HEK293T (cell line): ENCODE data around the gene RRN3.
"Not testable (repeated sequence)": the region's sequence is repeated elsewhere in the genome, so short reads cannot be mapped to it uniquely, and the experiment has no call there.

Source experiments
- CTCF ChIA-PET: fragments of 350-600 bp; formaldehyde crosslinking; extraction: SDS; loops from one replicate; lab custom pipeline; 2021; ENCODE audit warnings: antibody characterized with exemption, inconsistent platforms; lab: Yijun Ruan, JAX
- POLR2A ChIA-PET: fragments of 350-600 bp; formaldehyde crosslinking; extraction: SDS; loops from one replicate; lab custom pipeline; 2020; ENCODE audit warnings: antibody characterized with exemption, inconsistent platforms; lab: Yijun Ruan, JAX
- DNase-seq: peaks from one replicate; pipeline ENCODE4 v3.0.0; 2012; ENCODE audit warnings: mixed read lengths; ENCODE audit errors: extremely low spot score
- PKNOX1 ChIP-seq: fragments of 450-650 bp; IDR thresholded peaks from 2 replicates; pipeline ENCODE4 v1.6.1; 2016

RRN3 gene

GRCh38 chr16:15025234-15025951, 68.7 kb downstream of the RRN3 start:
- DNase-seq, POLR2A ChIA-PET, CTCF ChIA-PET: not testable (repeated sequence)

GRCh38 chr16:15024858-15025199, 69.2 kb downstream of the RRN3 start:
- CTCF ChIA-PET, DNase-seq, POLR2A ChIA-PET: not testable (repeated sequence)

GRCh38 chr16:15023381-15024077, 70.5 kb downstream of the RRN3 start:
- DNase-seq, CTCF ChIA-PET, POLR2A ChIA-PET: not testable (repeated sequence)

- TF ChIP-seq PKNOX1 = peak; percentile 81
- CTCF ChIA-PET = interaction anchor here (0.6 kb wide), 1 partner anchor 34 kb away, joined by 3 read pairs; no protein-coding TSS in a partner anchor
- POLR2A ChIA-PET = not testable (repeated sequence)
- peak; percentile 49 for DNase-seq
Observed at GRCh38 chr16:15022194-15022593, 71.9 kb downstream of the RRN3 start.

GRCh38 chr16:15021429-15021828, 72.6 kb downstream of the RRN3 start:
- CTCF ChIA-PET, POLR2A ChIA-PET, DNase-seq: not testable (repeated sequence)

- DNase-seq = not testable (repeated sequence)
Observed at GRCh38 chr16:15016951-15017580, 77.0 kb downstream of the RRN3 start.

GRCh38 chr16:15016354-15016753, 77.7 kb downstream of the RRN3 start:
- POLR2A ChIA-PET, CTCF ChIA-PET, DNase-seq: not testable (repeated sequence)

More at GRCh38 chr16:15016951-15017580, 77.0 kb downstream of the RRN3 start:
- POLR2A ChIA-PET, CTCF ChIA-PET: not testable (repeated sequence)

- CTCF ChIA-PET, POLR2A ChIA-PET, DNase-seq: not testable (repeated sequence)
Observed at GRCh38 chr16:15015671-15016070, 78.4 kb downstream of the RRN3 start.

- CTCF ChIA-PET, DNase-seq, POLR2A ChIA-PET: not testable (repeated sequence)
Observed at GRCh38 chr16:15012941-15013340, 81.1 kb downstream of the RRN3 start.
